Gastrocnemius medialis (tissue), 4 donors: ENCODE data around the gene NDUFAF8.

Source experiments
- POLR2A ChIP-seq, 2 donors: fragments of 450-650 bp; IDR thresholded peaks; one replicate each; pipeline ENCODE4 v1.6.1; 2017; ENCODE audit warnings: antibody characterized with exemption in 2 of 2, mild to moderate bottlenecking in 2 of 2, moderate library complexity in 2 of 2
- TF ChIP-seq, protein P1 (sequence below), 5 experiments: fragments of 450-650 bp in 3 of 5; fragments of 200-600 bp in 2 of 5; sonication (generic) in 2 of 5; IDR thresholded peaks in 4 of 5; conservative IDR thresholded peaks in 1 of 5; 1 replicate in 4 of 5; 2 replicates in 1 of 5; pipeline ENCODE4 v1.5.1; 2016 to 2019; ENCODE audit warnings: antibody characterized with exemption in 5 of 5, mild to moderate bottlenecking in 3 of 5, moderate library complexity in 3 of 5

DNA sequence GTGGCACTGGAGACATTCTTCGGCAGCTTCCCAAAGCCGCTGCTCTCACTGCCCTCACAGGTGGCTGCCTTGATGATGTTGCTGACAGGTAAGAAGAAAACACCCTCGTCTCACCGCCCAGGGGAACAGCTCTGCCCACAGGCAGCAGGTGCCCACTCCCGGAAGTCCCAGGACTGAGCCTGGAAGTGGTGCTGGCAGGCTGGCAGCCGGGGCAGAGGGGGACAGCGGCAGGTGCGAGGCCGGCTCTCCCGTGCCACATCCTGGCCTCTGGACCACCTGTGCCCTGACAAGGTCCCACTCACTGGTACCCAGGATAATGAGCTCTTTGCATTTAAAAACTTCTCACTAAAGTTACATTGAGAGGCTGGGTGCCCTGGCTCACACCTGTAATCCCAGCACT, 36.8 kb upstream of the NDUFAF8 start:
- TF ChIP-seq, protein P1, sequence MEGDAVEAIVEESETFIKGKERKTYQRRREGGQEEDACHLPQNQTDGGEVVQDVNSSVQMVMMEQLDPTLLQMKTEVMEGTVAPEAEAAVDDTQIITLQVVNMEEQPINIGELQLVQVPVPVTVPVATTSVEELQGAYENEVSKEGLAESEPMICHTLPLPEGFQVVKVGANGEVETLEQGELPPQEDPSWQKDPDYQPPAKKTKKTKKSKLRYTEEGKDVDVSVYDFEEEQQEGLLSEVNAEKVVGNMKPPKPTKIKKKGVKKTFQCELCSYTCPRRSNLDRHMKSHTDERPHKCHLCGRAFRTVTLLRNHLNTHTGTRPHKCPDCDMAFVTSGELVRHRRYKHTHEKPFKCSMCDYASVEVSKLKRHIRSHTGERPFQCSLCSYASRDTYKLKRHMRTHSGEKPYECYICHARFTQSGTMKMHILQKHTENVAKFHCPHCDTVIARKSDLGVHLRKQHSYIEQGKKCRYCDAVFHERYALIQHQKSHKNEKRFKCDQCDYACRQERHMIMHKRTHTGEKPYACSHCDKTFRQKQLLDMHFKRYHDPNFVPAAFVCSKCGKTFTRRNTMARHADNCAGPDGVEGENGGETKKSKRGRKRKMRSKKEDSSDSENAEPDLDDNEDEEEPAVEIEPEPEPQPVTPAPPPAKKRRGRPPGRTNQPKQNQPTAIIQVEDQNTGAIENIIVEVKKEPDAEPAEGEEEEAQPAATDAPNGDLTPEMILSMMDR (IDR thresholded peaks at IDR 0.05 in 4 of 5, conservative IDR thresholded peaks at IDR 0.05 in 1 of 5) = no peak
- TF ChIP-seq POLR2A (IDR thresholded peaks at IDR 0.05) = no peak
